Esophagus squamous epithelium (tissue), 4 donors: ENCODE data around the gene PANK2.

Source experiments
- POLR2A ChIP-seq, 4 donors: fragments of 450-650 bp; IDR thresholded peaks; one replicate each; pipeline ENCODE4 v1.6.1; 2017; ENCODE audit warnings: antibody characterized with exemption in 4 of 4, mild to moderate bottlenecking in 4 of 4, moderate library complexity in 3 of 4
- TF ChIP-seq, protein P1 (sequence below), 6 experiments: fragments of 450-650 bp in 4 of 6; fragments of 200-600 bp in 2 of 6; sonication (generic) in 2 of 6; IDR thresholded peaks; one replicate each; pipeline ENCODE4 v1.5.1; 2016 to 2019; ENCODE audit warnings: antibody characterized with exemption in 6 of 6, mild to moderate bottlenecking in 4 of 6, moderate library complexity in 4 of 6

DNA sequence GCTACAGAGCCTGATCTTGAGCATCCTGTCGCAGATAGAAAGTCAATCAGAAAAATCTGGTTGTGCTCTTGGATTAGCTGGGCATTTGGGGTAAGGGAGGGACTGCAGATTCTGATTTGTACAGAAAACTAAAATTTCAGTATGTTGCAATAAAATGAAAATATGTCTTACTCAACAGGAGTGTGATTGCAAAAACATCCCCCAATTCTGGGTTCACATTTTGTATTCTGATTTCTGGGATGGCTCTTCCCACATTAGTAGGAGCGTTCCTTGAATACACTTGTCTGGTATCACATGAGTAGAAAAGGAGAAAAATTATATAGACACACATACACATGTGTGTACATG, 40.5 kb downstream of the PANK2 start:
- TF ChIP-seq, protein P1, sequence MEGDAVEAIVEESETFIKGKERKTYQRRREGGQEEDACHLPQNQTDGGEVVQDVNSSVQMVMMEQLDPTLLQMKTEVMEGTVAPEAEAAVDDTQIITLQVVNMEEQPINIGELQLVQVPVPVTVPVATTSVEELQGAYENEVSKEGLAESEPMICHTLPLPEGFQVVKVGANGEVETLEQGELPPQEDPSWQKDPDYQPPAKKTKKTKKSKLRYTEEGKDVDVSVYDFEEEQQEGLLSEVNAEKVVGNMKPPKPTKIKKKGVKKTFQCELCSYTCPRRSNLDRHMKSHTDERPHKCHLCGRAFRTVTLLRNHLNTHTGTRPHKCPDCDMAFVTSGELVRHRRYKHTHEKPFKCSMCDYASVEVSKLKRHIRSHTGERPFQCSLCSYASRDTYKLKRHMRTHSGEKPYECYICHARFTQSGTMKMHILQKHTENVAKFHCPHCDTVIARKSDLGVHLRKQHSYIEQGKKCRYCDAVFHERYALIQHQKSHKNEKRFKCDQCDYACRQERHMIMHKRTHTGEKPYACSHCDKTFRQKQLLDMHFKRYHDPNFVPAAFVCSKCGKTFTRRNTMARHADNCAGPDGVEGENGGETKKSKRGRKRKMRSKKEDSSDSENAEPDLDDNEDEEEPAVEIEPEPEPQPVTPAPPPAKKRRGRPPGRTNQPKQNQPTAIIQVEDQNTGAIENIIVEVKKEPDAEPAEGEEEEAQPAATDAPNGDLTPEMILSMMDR (IDR thresholded peaks at IDR 0.05) = no peak
- TF ChIP-seq POLR2A (IDR thresholded peaks at IDR 0.05) = no peak
